Measurements from ENCODE around the gene NBEA.

Gene NBEA

GRCh38 chr13:35596321-35597030 lies 654.4 kb downstream of the NBEA start:
- DNase-seq, result no peak
- Histone ChIP-seq H3K27me3 (replicated peaks; ENCODE audit: control insufficient read depth, insufficient read depth, low read length, poor library complexity, severe bottlenecking) (no peaks in the 10 kb centered on the region), H3K4me3 (ENCODE audit: insufficient read depth, low read depth, low read length, poor library complexity, severe bottlenecking) (no peak overlapping the region), H3K27ac (ENCODE audit: insufficient read depth, low read length, poor library complexity, severe bottlenecking) (no peak overlapping the region), H3K9me3 (ENCODE audit: control insufficient read depth, low read length) (no peaks in the 10 kb centered on the region), H3K4me1 (ENCODE audit: control insufficient read depth, insufficient read depth, low read length, poor library complexity, severe bottlenecking) (no peaks in the 10 kb centered on the region), H3K36me3 (ENCODE audit: control insufficient read depth, insufficient read depth, low read length) (no peaks in the 10 kb centered on the region)

- Histone ChIP-seq H3K36me3 (ENCODE audit: control insufficient read depth, insufficient read depth, low read length) (no peaks in the 10 kb centered on the region), H3K9me3 (ENCODE audit: control insufficient read depth, low read length) (no peaks in the 10 kb centered on the region), H3K27me3 (replicated peaks; ENCODE audit: control insufficient read depth, insufficient read depth, low read length, poor library complexity, severe bottlenecking) (no peaks in the 10 kb centered on the region), H3K4me1 (ENCODE audit: control insufficient read depth, insufficient read depth, low read length, poor library complexity, severe bottlenecking) (no peaks in the 10 kb centered on the region), H3K27ac (ENCODE audit: insufficient read depth, low read length, poor library complexity, severe bottlenecking) (no peak overlapping the region), H3K4me3 (ENCODE audit: insufficient read depth, low read depth, low read length, poor library complexity, severe bottlenecking) (no peak overlapping the region)
- DNase-seq, result no peak
These were observed 655.4 kb downstream of the NBEA start for GRCh38 chr13:35597451-35597850.

- H3K9me3 ChIP-seq (ENCODE audit: control insufficient read depth, low read length), result no peaks in the 10 kb centered on the region
- H3K4me1 ChIP-seq (ENCODE audit: control insufficient read depth, insufficient read depth, low read length, poor library complexity, severe bottlenecking), result no peaks in the 10 kb centered on the region
- H3K27me3 ChIP-seq (replicated peaks; ENCODE audit: control insufficient read depth, insufficient read depth, low read length, poor library complexity, severe bottlenecking), result no peaks in the 10 kb centered on the region
- no peak for DNase-seq
- no peak overlapping the region for H3K27ac ChIP-seq (ENCODE audit: insufficient read depth, low read length, poor library complexity, severe bottlenecking)
- no peaks in the 10 kb centered on the region for H3K36me3 ChIP-seq (ENCODE audit: control insufficient read depth, insufficient read depth, low read length)
- no peak overlapping the region for H3K4me3 ChIP-seq (ENCODE audit: insufficient read depth, low read depth, low read length, poor library complexity, severe bottlenecking)
These were observed 656.2 kb downstream of the NBEA start for GRCh38 chr13:35598233-35598632.

DNA sequence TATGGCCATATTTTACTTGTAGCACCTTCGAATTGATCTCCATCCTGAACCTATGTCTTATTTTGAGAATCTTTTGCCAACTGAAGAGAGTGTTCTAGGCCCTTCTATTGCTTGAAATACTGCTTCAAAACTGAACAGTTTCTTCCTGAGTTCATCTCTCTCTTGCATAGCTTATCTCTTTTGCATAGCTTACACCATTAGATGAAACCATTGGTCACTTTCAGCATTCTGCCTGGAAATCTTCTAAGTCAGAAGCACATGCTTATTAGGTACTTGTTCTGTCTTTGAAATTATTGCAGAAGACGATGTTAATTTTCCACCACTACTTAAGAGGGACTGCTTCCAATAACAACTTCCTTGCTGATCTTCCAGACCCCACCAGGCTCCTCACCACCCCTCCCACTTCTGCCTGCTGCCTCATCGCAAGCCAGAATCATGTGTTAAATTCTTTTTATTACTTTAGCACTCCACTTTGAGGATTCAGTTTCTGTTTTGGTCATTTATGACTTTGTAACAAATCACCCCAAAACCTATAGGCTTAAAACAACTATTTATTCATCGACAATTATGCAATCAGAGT lies 656.8 kb downstream of the NBEA start:
- Histone ChIP-seq H3K36me3 (ENCODE audit: control insufficient read depth, insufficient read depth, low read length) (no peaks in the 10 kb centered on the region), H3K9me3 (ENCODE audit: control insufficient read depth, low read length) (no peaks in the 10 kb centered on the region), H3K4me3 (ENCODE audit: insufficient read depth, low read depth, low read length, poor library complexity, severe bottlenecking) (no peak overlapping the region), H3K4me1 (ENCODE audit: control insufficient read depth, insufficient read depth, low read length, poor library complexity, severe bottlenecking) (no peaks in the 10 kb centered on the region), H3K27me3 (replicated peaks; ENCODE audit: control insufficient read depth, insufficient read depth, low read length, poor library complexity, severe bottlenecking) (no peaks in the 10 kb centered on the region), H3K27ac (ENCODE audit: insufficient read depth, low read length, poor library complexity, severe bottlenecking) (no peak overlapping the region)
- DNase-seq, result no peak

DNA sequence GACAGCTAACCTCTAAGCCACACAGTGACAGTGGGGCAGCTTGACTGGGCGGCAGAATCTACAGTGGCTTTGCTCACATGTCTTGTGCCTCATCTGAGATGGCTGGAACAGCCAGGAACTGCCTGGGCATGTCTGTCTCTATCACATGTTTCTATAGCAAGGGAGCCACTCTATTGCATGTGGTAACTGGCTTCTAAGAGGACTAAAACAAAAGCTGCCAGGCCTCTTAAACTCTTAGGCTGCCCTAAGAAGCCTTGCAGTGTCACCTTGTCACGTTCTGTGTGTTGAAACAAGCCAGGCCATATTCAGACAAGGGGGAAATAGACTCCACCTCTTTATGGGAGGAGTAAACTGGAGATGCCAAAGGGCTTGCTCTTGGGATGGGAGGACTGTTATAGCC lies 657.3 kb downstream of the NBEA start:
- H3K4me3 ChIP-seq (ENCODE audit: insufficient read depth, low read depth, low read length, poor library complexity, severe bottlenecking), result no peak overlapping the region
- H3K9me3 ChIP-seq (ENCODE audit: control insufficient read depth, low read length), result no peaks in the 10 kb centered on the region
- no peaks in the 10 kb centered on the region for H3K27me3 ChIP-seq (replicated peaks; ENCODE audit: control insufficient read depth, insufficient read depth, low read length, poor library complexity, severe bottlenecking)
- no peak overlapping the region for H3K27ac ChIP-seq (ENCODE audit: insufficient read depth, low read length, poor library complexity, severe bottlenecking)
- no peaks in the 10 kb centered on the region for H3K4me1 ChIP-seq (ENCODE audit: control insufficient read depth, insufficient read depth, low read length, poor library complexity, severe bottlenecking)
- no peak for DNase-seq
- H3K36me3 ChIP-seq (ENCODE audit: control insufficient read depth, insufficient read depth, low read length), result no peaks in the 10 kb centered on the region

DNA sequence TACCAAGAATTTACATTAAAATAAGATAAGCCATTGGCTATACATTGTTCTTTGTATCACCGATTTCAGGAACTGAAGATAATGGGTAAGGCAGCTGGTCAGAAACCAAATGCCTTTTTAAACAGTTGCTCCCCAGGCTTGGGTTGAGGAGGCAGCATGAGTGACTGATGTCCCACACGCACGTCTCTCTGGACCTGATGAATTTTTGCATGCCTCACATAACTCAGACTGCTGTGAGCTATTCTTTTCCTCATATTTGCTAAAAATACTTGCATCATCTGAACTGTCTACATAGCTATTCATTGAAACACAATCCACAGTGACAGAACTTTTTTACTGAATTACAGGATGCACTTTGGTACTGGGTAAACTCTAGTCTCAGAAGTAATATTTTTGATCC lies 658.1 kb downstream of the NBEA start:
- Histone ChIP-seq H3K4me3 (ENCODE audit: insufficient read depth, low read depth, low read length, poor library complexity, severe bottlenecking) (no peak overlapping the region), H3K27me3 (replicated peaks; ENCODE audit: control insufficient read depth, insufficient read depth, low read length, poor library complexity, severe bottlenecking) (no peaks in the 10 kb centered on the region), H3K27ac (ENCODE audit: insufficient read depth, low read length, poor library complexity, severe bottlenecking) (no peak overlapping the region), H3K9me3 (ENCODE audit: control insufficient read depth, low read length) (no peaks in the 10 kb centered on the region), H3K36me3 (ENCODE audit: control insufficient read depth, insufficient read depth, low read length) (no peaks in the 10 kb centered on the region), H3K4me1 (ENCODE audit: control insufficient read depth, insufficient read depth, low read length, poor library complexity, severe bottlenecking) (no peaks in the 10 kb centered on the region)
- DNase-seq, result no peak

DNA sequence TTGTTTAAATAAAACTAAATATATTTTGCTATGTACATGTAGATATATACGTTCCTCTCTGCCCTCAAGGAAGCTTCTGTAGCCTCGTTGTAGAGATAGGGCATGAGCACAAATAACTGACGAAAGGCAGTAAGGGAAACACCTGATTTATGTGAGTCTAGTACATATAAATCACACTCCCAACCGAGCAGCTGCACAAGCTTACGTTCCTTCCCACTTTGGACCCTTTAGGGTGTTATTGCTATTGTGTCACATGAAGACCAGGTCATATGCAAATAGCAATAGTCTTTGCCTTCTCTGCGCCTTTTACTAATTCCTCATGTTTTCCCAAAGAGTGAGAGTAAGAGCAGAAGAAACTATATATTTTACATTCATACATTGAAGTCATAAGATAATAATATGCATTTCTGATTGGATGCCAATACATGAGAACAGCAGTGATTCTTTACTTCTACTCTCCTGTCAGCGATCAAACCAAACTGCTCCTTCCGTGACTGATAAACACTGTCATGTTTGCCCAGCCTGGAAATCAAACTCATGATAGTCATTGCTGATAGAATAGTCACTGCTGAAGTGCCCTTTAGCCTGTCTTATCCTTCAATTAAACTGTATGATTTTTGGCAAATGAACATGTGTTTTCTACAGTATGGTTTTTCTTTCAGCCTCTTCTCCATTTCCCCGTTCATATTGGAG lies 661.7 kb downstream of the NBEA start:
- Histone ChIP-seq H3K4me1 (ENCODE audit: control insufficient read depth, insufficient read depth, low read length, poor library complexity, severe bottlenecking) (no peaks in the 10 kb centered on the region), H3K4me3 (ENCODE audit: insufficient read depth, low read depth, low read length, poor library complexity, severe bottlenecking) (no peak overlapping the region)

DNA sequence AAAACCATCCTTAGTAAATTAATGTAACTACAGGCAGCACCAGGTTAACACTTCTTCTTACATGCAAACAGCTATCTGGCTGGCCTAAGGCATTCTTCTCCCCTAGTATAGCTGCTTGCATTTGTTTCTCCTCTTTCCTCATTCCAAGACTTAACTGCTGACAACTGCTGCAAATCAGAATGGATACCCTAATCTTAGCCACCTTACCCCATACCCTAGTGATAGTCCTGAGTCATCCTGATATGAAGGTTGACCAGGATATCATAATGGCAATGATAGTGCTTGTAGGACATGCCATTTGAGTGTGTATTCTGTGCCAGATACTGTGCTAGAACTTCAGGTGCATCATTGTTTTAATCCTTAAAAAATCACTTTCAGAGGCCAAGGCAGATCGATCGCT lies 672.6 kb downstream of the NBEA start:
- no peaks in the 10 kb centered on the region for H3K27me3 ChIP-seq (replicated peaks; ENCODE audit: control insufficient read depth, insufficient read depth, low read length, poor library complexity, severe bottlenecking)
- no peaks in the 10 kb centered on the region for H3K36me3 ChIP-seq (ENCODE audit: control insufficient read depth, insufficient read depth, low read length)
- H3K27ac ChIP-seq (ENCODE audit: insufficient read depth, low read length, poor library complexity, severe bottlenecking), result no peak overlapping the region
- H3K9me3 ChIP-seq (ENCODE audit: control insufficient read depth, low read length), result no peaks in the 10 kb centered on the region
- no peaks in the 10 kb centered on the region for H3K4me1 ChIP-seq (ENCODE audit: control insufficient read depth, insufficient read depth, low read length, poor library complexity, severe bottlenecking)
- DNase-seq, result no peak
- H3K4me3 ChIP-seq (ENCODE audit: insufficient read depth, low read depth, low read length, poor library complexity, severe bottlenecking), result no peak overlapping the region

More for the DNA sequence above, 661.7 kb downstream of the NBEA start:
- H3K27ac ChIP-seq (ENCODE audit: insufficient read depth, low read length, poor library complexity, severe bottlenecking), result no peak overlapping the region
- DNase-seq, result no peak
- H3K36me3 ChIP-seq (ENCODE audit: control insufficient read depth, insufficient read depth, low read length), result no peaks in the 10 kb centered on the region
- H3K9me3 ChIP-seq (ENCODE audit: control insufficient read depth, low read length), result no peaks in the 10 kb centered on the region
- H3K27me3 ChIP-seq (replicated peaks; ENCODE audit: control insufficient read depth, insufficient read depth, low read length, poor library complexity, severe bottlenecking), result no peaks in the 10 kb centered on the region

- H3K9me3 ChIP-seq (ENCODE audit: control insufficient read depth, low read length), result no peaks in the 10 kb centered on the region
- no peak for DNase-seq
- H3K27ac ChIP-seq (ENCODE audit: insufficient read depth, low read length, poor library complexity, severe bottlenecking), result no peak overlapping the region
- no peaks in the 10 kb centered on the region for H3K36me3 ChIP-seq (ENCODE audit: control insufficient read depth, insufficient read depth, low read length)
- H3K4me3 ChIP-seq (ENCODE audit: insufficient read depth, low read depth, low read length, poor library complexity, severe bottlenecking), result no peak overlapping the region
- no peaks in the 10 kb centered on the region for H3K4me1 ChIP-seq (ENCODE audit: control insufficient read depth, insufficient read depth, low read length, poor library complexity, severe bottlenecking)
- no peaks in the 10 kb centered on the region for H3K27me3 ChIP-seq (replicated peaks; ENCODE audit: control insufficient read depth, insufficient read depth, low read length, poor library complexity, severe bottlenecking)
These were observed 675.4 kb downstream of the NBEA start for GRCh38 chr13:35617420-35617819.

GRCh38 chr13:35618565-35619083 lies 676.6 kb downstream of the NBEA start:
- H3K4me3 ChIP-seq (ENCODE audit: insufficient read depth, low read depth, low read length, poor library complexity, severe bottlenecking), result no peak overlapping the region
- H3K9me3 ChIP-seq (ENCODE audit: control insufficient read depth, low read length), result no peaks in the 10 kb centered on the region
- H3K27me3 ChIP-seq (replicated peaks; ENCODE audit: control insufficient read depth, insufficient read depth, low read length, poor library complexity, severe bottlenecking), result no peaks in the 10 kb centered on the region
- no peaks in the 10 kb centered on the region for H3K4me1 ChIP-seq (ENCODE audit: control insufficient read depth, insufficient read depth, low read length, poor library complexity, severe bottlenecking)
- no peak for DNase-seq
- H3K36me3 ChIP-seq (ENCODE audit: control insufficient read depth, insufficient read depth, low read length), result no peaks in the 10 kb centered on the region
- H3K27ac ChIP-seq (ENCODE audit: insufficient read depth, low read length, poor library complexity, severe bottlenecking), result no peak overlapping the region
